Measurements from ENCODE around the gene ILDR1.

ILDR1 gene

GRCh38 chr3:121979734-121980449 lies 42.2 kb downstream of the ILDR1 start:
- no peaks in the 10 kb centered on the region for H4K20me1 ChIP-seq (ENCODE audit: insufficient read depth, low read length)
- no peaks in the 10 kb centered on the region for H3K79me2 ChIP-seq (ENCODE audit: insufficient read depth, low read length)
- H3K4me2 ChIP-seq (ENCODE audit: insufficient read depth, low read length): no peak overlapping the region
- H2AFZ ChIP-seq (ENCODE audit: low read depth, low read length): no peak overlapping the region
- H3K9ac ChIP-seq (ENCODE audit: low read depth, low read length): no peak overlapping the region
- no peaks in the 10 kb centered on the region for H3K9me3 ChIP-seq (ENCODE audit: insufficient read depth, low read length, severe bottlenecking)
- no peak for ATAC-seq (ENCODE audit: insufficient read depth, low read depth)
- H3K27me3 ChIP-seq (ENCODE audit: insufficient read depth, low read length, poor library complexity): no peaks in the 10 kb centered on the region
- DNase-seq: no peak
- no peaks in the 10 kb centered on the region for H3K36me3 ChIP-seq (ENCODE audit: insufficient read depth, low read length)
- no peaks in the 10 kb centered on the region for H3K4me1 ChIP-seq (ENCODE audit: insufficient read depth, low read length)
- no peak for TF ChIP-seq CTCF (IDR thresholded peaks at IDR 0.05; ENCODE audit: borderline replicate concordance, extremely low read depth, low read length, poor library complexity, severe bottlenecking)
- no peak for TF ChIP-seq EZH2 (IDR thresholded peaks at IDR 0.05; ENCODE audit: borderline replicate concordance, low read depth, low read length, severe bottlenecking)
- no peak overlapping the region for H3K4me3 ChIP-seq (ENCODE audit: low read depth in 1 of 2, low read length in 2 of 2)
- H3K27ac ChIP-seq (ENCODE audit: low read length): no peak overlapping the region

GRCh38 chr3:121979246-121979645 lies 42.8 kb downstream of the ILDR1 start:
- Histone ChIP-seq H3K36me3 (ENCODE audit: insufficient read depth, low read length) (no peaks in the 10 kb centered on the region), H2AFZ (ENCODE audit: low read depth, low read length) (no peak overlapping the region), H3K9ac (ENCODE audit: low read depth, low read length) (no peak overlapping the region), H3K27ac (ENCODE audit: low read length) (no peak overlapping the region), H3K4me2 (ENCODE audit: insufficient read depth, low read length) (no peak overlapping the region), H3K4me3 (ENCODE audit: low read depth in 1 of 2, low read length in 2 of 2) (no peak overlapping the region), H3K9me3 (ENCODE audit: insufficient read depth, low read length, severe bottlenecking) (peaks cover 2% of the 10 kb centered on the region), H3K27me3 (ENCODE audit: insufficient read depth, low read length, poor library complexity) (no peaks in the 10 kb centered on the region), H3K79me2 (ENCODE audit: insufficient read depth, low read length) (no peaks in the 10 kb centered on the region), H4K20me1 (ENCODE audit: insufficient read depth, low read length) (no peaks in the 10 kb centered on the region), H3K4me1 (ENCODE audit: insufficient read depth, low read length) (no peaks in the 10 kb centered on the region)
- DNase-seq (no peak), ATAC-seq (ENCODE audit: insufficient read depth, low read depth) (no peak)
- no peak for TF ChIP-seq CTCF (IDR thresholded peaks at IDR 0.05; ENCODE audit: borderline replicate concordance, extremely low read depth, low read length, poor library complexity, severe bottlenecking)
- TF ChIP-seq EZH2 (IDR thresholded peaks at IDR 0.05; ENCODE audit: borderline replicate concordance, low read depth, low read length, severe bottlenecking): no peak

GRCh38 chr3:121976727-121977126 lies 45.3 kb downstream of the ILDR1 start:
- Histone ChIP-seq H2AFZ (ENCODE audit: low read depth, low read length) (no peak overlapping the region), H3K36me3 (ENCODE audit: insufficient read depth, low read length) (no peaks in the 10 kb centered on the region), H3K27me3 (ENCODE audit: insufficient read depth, low read length, poor library complexity) (no peaks in the 10 kb centered on the region), H3K27ac (ENCODE audit: low read length) (no peak overlapping the region), H3K79me2 (ENCODE audit: insufficient read depth, low read length) (no peaks in the 10 kb centered on the region), H3K9ac (ENCODE audit: low read depth, low read length) (no peak overlapping the region), H4K20me1 (ENCODE audit: insufficient read depth, low read length) (no peaks in the 10 kb centered on the region), H3K4me1 (ENCODE audit: insufficient read depth, low read length) (no peaks in the 10 kb centered on the region), H3K9me3 (ENCODE audit: insufficient read depth, low read length, severe bottlenecking) (peaks cover 2% of the 10 kb centered on the region), H3K4me3 (ENCODE audit: low read depth in 1 of 2, low read length in 2 of 2) (no peak overlapping the region), H3K4me2 (ENCODE audit: insufficient read depth, low read length) (no peak overlapping the region)
- TF ChIP-seq EZH2 (IDR thresholded peaks at IDR 0.05; ENCODE audit: borderline replicate concordance, low read depth, low read length, severe bottlenecking): no peak
- no peak for TF ChIP-seq CTCF (IDR thresholded peaks at IDR 0.05; ENCODE audit: borderline replicate concordance, extremely low read depth, low read length, poor library complexity, severe bottlenecking)
- DNase-seq: no peak
- ATAC-seq (ENCODE audit: insufficient read depth, low read depth): no peak
